Mucosa of descending colon (tissue), 3 donors: ENCODE data around the gene SCN8A. TPM values are rescaled to one million over a fixed set of nuclear protein-coding genes. Genes with fewer than 3 reads are reported as not detected.

Experiments
- ATAC-seq: fragments of 200-7000 bp; cut with Tn5 transposase; one replicate; pipeline ENCODE4 v1.9.1; 2020; ENCODE audit warnings: mild to moderate bottlenecking, moderate library complexity
- DNase-seq, 3 donors: peaks; one replicate each; pipeline ENCODE4 v3.0.0-alpha.2; 2020
- H3K36me3 ChIP-seq: fragments of 200-600 bp; one replicate; pipeline ENCODE4 v1.8.0; 2021; ENCODE audit warnings: low read depth, mild to moderate bottlenecking
- H3K4me1 ChIP-seq: fragments of 200-600 bp; one replicate; pipeline ENCODE4 v1.8.0; 2021; ENCODE audit warnings: low read depth, mild to moderate bottlenecking
- H3K4me3 ChIP-seq: fragments of 200-600 bp; one replicate; pipeline ENCODE4 v1.8.0; 2021; ENCODE audit warnings: mild to moderate bottlenecking
- H3K9me3 ChIP-seq: fragments of 200-600 bp; one replicate; pipeline ENCODE4 v1.8.0; 2021; ENCODE audit warnings: mild to moderate bottlenecking
- CTCF ChIP-seq: fragments of 200-600 bp; IDR thresholded peaks from one replicate; pipeline ENCODE4 v1.8.0; 2022; ENCODE audit warnings: antibody characterized with exemption, mild to moderate bottlenecking
- intact Hi-C, 2 donors: fragments of 100-400 bp; cut with DNase I in 1 of 2; cut with micrococcal nuclease in 1 of 2; formaldehyde crosslinking; loops; one replicate each; pipeline versions ENCODE4 v1.11.0 to v1.11.1; 2022; cut with DNase I, micrococcal nuclease
- total RNA-seq, 3 donors: library from RNA; stranded (reverse); fragmentation: NEBNext Ultra II Directional in 2 of 3; extraction: Animal tissue kit (Norgen Biotek cat#: 25700) in 2 of 3; gene quantifications; one replicate each; pipeline versions ENCODE4 v1.2.1 to v1.2.4, GENCODE V29; 2021 to 2023
- donor health status: DM: no; HTN: no; CAD: no; lungs with moderate emphysema.
- donor health status: DM: no; HTN: no; CAD: no.
- donor health status: DM: no; HTN: yes; CAD: no.

SCN8A gene
- total RNA-seq, 3 donors from 2014 or later = 2.7 to 5.2 (median 3.6) TPM

- H3K9me3 ChIP-seq = no peaks in the 10 kb centered on the region
- peaks cover 2% of the 10 kb centered on the region for H3K4me1 ChIP-seq
- ATAC-seq = no peak
- H3K4me3 ChIP-seq = no peak overlapping the region
- intact Hi-C loops = no loop called here
- H3K36me3 ChIP-seq = no peaks in the 10 kb centered on the region
- DNase-seq = no peak
- TF ChIP-seq CTCF = no peak
Measured at GRCh38 chr12:51755251-51755650, 164.2 kb downstream of the SCN8A start.

GRCh38 chr12:51759175-51759574 lies 168.1 kb downstream of the SCN8A start:
- Histone ChIP-seq H3K4me1 (no peaks in the 10 kb centered on the region), H3K9me3 (no peaks in the 10 kb centered on the region), H3K36me3 (no peaks in the 10 kb centered on the region), H3K4me3 (no peak overlapping the region)
- intact Hi-C loops = no loop called here
- DNase-seq (no peak), ATAC-seq (no peak)
- no peak for TF ChIP-seq CTCF

GRCh38 chr12:51759695-51760094 lies 168.7 kb downstream of the SCN8A start:
- no peaks in the 10 kb centered on the region for H3K36me3 ChIP-seq
- ATAC-seq = no peak
- H3K9me3 ChIP-seq = no peaks in the 10 kb centered on the region
- intact Hi-C loops = no loop called here
- H3K4me3 ChIP-seq = no peak overlapping the region
- H3K4me1 ChIP-seq = no peaks in the 10 kb centered on the region
- no peak for DNase-seq
- no peak for TF ChIP-seq CTCF

DNA sequence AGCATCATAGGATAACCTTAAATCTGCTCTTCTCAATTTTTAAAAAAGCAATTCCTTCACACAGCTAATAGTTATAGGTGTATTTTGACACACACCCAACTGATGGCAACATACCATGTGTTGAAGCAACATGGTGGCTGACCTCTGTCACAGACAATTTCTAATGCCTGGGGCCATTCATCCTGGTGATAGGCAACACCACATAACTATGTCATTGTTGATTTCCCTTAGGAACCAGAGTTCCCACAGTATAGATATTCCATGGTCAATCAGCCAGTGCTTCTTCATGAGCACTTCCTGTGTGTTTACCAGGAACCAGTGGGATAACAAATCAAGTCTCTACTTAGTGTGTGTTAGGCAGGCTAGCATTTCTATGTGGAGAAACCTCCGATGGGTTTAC lies 169.2 kb downstream of the SCN8A start:
- H3K9me3 ChIP-seq = no peaks in the 10 kb centered on the region
- DNase-seq (no peak), ATAC-seq (no peak)
- H3K36me3 ChIP-seq = no peaks in the 10 kb centered on the region
- H3K4me3 ChIP-seq = no peak overlapping the region
- intact Hi-C loops = no loop called here
- TF ChIP-seq CTCF = no peak
- no peaks in the 10 kb centered on the region for H3K4me1 ChIP-seq

GRCh38 chr12:51763743-51764142 lies 172.7 kb downstream of the SCN8A start:
- Histone ChIP-seq H3K4me1 (no peaks in the 10 kb centered on the region), H3K4me3 (no peak overlapping the region), H3K36me3 (no peaks in the 10 kb centered on the region), H3K9me3 (no peaks in the 10 kb centered on the region)
- ATAC-seq (no peak), DNase-seq (no peak)
- no peak for TF ChIP-seq CTCF
- intact Hi-C loops = no loop called here

DNA sequence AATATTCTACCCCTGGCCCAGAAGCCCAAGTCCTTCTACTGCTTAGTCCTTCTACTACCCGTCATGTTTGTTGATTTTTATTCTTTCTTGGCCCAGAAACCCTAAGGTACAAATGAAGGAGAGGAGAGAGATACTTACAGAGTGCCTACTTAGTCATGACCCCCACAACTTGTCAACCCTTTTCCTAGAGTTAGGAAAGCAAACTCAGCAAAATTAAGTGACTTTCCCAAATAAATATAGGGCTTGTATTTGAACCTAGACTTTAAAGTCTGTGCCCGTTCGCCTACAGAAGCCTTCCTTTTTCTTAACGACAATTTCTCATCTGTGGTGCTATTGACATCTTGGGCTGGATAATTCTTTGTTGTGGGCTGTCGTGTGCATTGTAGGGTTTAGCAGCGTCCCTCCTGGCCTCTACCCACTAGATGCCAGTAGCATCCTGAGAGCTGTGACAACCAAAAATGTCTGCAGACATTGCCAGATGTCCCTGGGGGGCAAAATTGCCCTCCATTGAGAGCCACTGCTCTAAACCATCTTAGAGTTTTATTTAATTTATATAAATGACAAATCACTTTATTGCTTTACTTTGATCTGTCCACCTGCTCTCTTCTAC lies 175.1 kb downstream of the SCN8A start:
- Histone ChIP-seq H3K4me3 (no peak overlapping the region), H3K36me3 (no peaks in the 10 kb centered on the region), H3K4me1 (no peaks in the 10 kb centered on the region), H3K9me3 (no peaks in the 10 kb centered on the region)
- DNase-seq = no peak
- intact Hi-C loops = no loop called here
- no peak for TF ChIP-seq CTCF
- ATAC-seq = no peak
